Peyer's patch (tissue), 4 donors: Measurements from ENCODE around the gene CFHR3. TPM values are rescaled to one million over a fixed set of nuclear protein-coding genes. Genes with fewer than 3 reads are reported as not detected.
A peak's percentile ranks its signal among the peaks of the same experiment; 100 is the strongest.
"Not testable (repeated sequence)": the region's sequence is repeated elsewhere in the genome, so short reads cannot be mapped to it uniquely, and the experiment has no call there.

ENCODE experiments used
- DNase-seq, 3 donors: peaks; one replicate each; pipeline ENCODE4 v3.0.0-alpha.2; 2017 to 2019
- H3K27ac ChIP-seq, 4 donors: fragments of 200-600 bp; sonication (generic); one replicate each; pipeline ENCODE4 v1.5.1; 2016 to 2019
- H3K27me3 ChIP-seq, 2 donors: fragments of 200-600 bp; sonication (generic); one replicate each; pipeline ENCODE4 v1.5.1; 2019
- H3K36me3 ChIP-seq, 3 donors: fragments of 200-600 bp; sonication (generic); one replicate each; pipeline ENCODE4 v1.5.1; 2016 to 2019
- H3K4me1 ChIP-seq, 4 donors: fragments of 200-600 bp; sonication (generic); one replicate each; pipeline ENCODE4 v1.5.1; 2016 to 2019
- H3K4me3 ChIP-seq, 4 donors: fragments of 200-600 bp; sonication (generic); 1 replicate in 3 of 4; 2 replicates in 1 of 4; pipeline ENCODE4 v1.5.1; 2016 to 2019; ENCODE audit warnings: mild to moderate bottlenecking in 1 of 4
- H3K9me3 ChIP-seq, 4 donors: fragments of 200-600 bp; sonication (generic); one replicate each; pipeline ENCODE4 v1.5.1; 2016 to 2019; ENCODE audit warnings: mild to moderate bottlenecking in 1 of 4
- total RNA-seq, 4 donors: library from RNA; depleted of rRNA; stranded (reverse); fragments of >200 nt; gene quantifications; one replicate each; pipeline ENCODE4 v1.1.0, GENCODE V29; 2016
- TF ChIP-seq, protein P1 (sequence below), 6 experiments: fragments of 450-650 bp in 4 of 6; fragments of 200-600 bp in 2 of 6; sonication (generic) in 1 of 6; IDR thresholded peaks; one replicate each; pipeline ENCODE4 v1.5.1; 2017 to 2019; ENCODE audit warnings: antibody characterized with exemption in 6 of 6, mild to moderate bottlenecking in 3 of 6, moderate library complexity in 1 of 6

The CFHR3 gene
- total RNA-seq, 4 donors from 2014 or later = not detected

- not testable (repeated sequence) for H3K36me3 ChIP-seq, DNase-seq
Observed at GRCh38 chr1:196827860-196828259, 53.2 kb downstream of the CFHR3 start.

More at GRCh38 chr1:196827860-196828259, 53.2 kb downstream of the CFHR3 start:
- TF ChIP-seq, protein P1, sequence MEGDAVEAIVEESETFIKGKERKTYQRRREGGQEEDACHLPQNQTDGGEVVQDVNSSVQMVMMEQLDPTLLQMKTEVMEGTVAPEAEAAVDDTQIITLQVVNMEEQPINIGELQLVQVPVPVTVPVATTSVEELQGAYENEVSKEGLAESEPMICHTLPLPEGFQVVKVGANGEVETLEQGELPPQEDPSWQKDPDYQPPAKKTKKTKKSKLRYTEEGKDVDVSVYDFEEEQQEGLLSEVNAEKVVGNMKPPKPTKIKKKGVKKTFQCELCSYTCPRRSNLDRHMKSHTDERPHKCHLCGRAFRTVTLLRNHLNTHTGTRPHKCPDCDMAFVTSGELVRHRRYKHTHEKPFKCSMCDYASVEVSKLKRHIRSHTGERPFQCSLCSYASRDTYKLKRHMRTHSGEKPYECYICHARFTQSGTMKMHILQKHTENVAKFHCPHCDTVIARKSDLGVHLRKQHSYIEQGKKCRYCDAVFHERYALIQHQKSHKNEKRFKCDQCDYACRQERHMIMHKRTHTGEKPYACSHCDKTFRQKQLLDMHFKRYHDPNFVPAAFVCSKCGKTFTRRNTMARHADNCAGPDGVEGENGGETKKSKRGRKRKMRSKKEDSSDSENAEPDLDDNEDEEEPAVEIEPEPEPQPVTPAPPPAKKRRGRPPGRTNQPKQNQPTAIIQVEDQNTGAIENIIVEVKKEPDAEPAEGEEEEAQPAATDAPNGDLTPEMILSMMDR (IDR thresholded peaks at IDR 0.05) = peak in 3 of 6 experiments; percentile 11 to 29 (median 20)
- H3K27ac ChIP-seq, H3K4me3 ChIP-seq, H3K4me1 ChIP-seq, H3K27me3 ChIP-seq, H3K9me3 ChIP-seq: not testable (repeated sequence)

Other genes with a start within 250 kb of the CFHR3 start
- gene KCNT2, start 166.4 kb upstream of the CFHR3 start, total RNA-seq = 1 to 10 TPM in 3 of 4 donors, under 1 TPM in 1; 0.18 to 3.3 (median 2.0) TPM
- 10 to 100 TPM; 10.7 to 78.4 (median 30.1) TPM for gene CFH, start 122.8 kb upstream of the CFHR3 start, total RNA-seq
- gene CFHR1, start 44.9 kb downstream of the CFHR3 start, total RNA-seq = not detected
- not detected for gene CFHR4, start 113.2 kb downstream of the CFHR3 start, total RNA-seq
- gene CFHR2, start 168.9 kb downstream of the CFHR3 start, total RNA-seq = not detected
- gene CFHR5, start 202.7 kb downstream of the CFHR3 start, total RNA-seq = not detected